GM21529 (cell line): ENCODE results near the gene ZNHIT6.

Experiments
- ATAC-seq: cut with Tn5 transposase; IDR thresholded peaks from one replicate; pipeline ENCODE4 v1.9.1; 2021; ENCODE audit not compliant: unreplicated experiment

The ZNHIT6 gene

DNA sequence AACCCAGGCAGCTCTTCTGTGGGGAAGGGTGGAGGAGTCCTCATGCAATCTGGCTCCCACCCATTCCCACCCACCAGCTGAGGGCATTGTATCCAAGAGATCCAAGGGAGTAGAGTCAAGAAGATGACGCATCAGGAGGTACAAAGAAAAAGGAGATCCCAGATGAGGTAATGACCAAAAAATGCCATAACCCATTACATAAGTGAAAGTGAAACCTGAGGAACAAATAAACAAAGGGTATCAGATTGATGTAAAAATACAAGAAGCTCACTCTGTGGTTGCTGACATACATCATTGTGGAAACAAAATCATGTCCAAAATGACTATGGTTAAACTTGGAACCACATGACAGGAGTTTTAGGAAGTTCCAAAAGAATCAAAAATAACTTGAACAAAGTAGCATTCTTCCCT is 85.2 kb downstream of the ZNHIT6 start:
- ATAC-seq: no peak

DNA sequence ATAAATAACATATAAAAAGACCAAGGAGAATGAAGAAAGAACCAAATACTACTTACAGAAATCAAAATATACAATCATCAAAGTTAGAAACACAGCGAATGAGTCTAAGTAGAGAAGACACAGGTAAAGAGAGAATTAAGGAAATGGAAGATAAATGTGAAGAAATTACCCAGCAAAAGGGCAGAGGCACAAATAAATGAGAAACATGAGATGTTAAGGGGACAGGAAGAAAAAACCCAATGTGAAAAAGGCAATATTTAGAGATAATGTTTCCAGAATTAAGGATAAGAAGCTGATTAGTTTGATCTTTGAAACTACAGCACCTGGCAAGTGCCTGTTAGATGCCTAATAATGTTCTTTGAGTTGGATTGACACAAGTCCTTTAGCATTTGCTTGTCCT is 86.8 kb downstream of the ZNHIT6 start:
- no peak for ATAC-seq

DNA sequence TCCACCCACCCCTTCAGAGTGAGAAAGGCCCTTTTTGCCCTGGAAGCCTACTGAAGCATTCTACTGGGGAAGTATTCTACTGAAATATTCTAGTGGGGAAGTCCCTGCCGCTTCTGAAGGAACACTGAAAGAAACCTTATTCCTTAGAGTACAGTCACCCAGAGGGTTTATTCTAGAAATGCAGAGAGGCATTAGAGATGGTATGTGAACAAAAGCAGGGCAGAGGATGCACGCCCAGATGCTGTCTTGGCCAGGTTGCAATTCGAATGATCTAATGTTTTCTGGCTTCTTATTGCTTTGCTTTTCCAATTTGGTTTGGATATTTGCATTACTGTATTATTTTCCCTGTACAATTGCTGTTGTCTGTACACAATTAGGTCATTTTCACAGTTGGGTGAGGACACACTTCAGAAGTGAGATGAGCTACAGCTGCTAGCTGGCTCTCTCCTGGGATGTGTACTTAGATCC is 90.6 kb downstream of the ZNHIT6 start:
- ATAC-seq: no peak

DNA sequence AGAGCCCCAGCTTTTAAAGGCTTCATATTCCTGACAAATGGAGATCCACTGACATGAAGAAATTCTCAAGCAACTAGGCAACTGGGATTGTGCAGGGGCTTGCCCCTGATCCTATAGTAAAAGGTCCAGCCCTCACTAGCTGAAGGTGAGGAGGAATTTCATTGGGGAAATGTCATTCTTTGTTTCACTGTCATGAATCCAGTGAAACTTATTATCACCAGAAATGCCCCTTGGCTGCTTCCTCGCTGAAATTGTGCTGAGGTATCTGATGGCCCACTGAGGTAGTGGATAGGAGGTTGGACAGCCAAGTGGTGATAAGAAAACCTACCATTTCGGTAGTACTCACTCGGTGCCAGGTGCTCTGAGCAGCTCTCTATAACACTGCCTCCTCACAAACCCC is 91.5 kb downstream of the ZNHIT6 start:
- ATAC-seq: no peak

DNA sequence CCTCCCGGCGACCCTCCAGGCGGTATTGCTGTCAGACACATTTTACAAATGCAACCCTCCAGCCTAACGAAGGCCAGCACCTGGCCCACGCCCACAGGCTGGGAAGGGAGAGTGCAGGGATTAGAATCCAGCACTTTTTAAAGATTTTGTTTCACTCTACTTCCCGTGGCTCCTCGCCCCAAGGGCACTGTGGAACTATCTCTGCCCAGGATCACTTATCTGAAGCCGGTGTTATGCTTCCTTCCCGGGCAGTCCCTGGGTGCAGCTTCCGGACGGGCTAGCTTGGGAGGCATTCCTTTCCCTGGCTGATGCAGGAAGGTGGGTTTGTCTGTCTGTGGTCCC is 91.9 kb downstream of the ZNHIT6 start:
- ATAC-seq: no peak

DNA sequence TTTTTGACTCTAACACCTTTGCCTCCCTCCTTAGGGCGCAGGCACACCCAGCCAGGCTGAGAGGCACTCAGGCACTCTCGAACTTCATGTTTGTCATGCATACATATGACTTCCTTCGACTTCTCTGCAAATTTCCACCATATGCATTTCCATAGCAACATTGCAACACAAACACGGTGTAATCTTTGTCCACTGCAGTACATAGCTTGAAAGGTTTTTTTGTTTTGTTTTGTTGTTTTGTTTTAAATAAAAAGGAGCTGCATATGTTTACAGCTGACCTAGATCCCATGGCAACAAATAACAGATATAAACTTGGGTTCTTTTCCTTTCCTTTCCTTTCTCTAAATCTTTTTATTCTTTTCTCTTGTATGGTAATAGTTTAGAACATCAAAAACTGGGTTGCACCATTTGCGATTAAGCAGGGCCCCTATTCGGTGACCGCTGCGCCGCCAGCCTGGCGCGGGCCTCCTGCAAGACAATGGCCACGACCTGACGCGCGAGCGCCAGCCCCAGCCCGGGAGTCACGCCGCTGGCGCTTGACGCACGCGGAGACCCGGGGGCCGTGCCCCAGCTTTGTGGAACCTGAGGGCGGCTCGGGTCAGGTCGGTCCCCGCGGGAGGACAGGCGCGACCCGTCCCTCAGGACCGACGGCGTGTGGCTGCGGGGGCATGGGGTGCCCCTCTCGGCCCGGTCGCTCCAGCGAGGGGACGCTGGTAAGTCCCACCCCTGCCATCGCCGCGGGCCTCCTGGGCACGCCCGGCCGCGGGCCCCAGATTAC is 92.5 kb downstream of the ZNHIT6 start:
- no peak for ATAC-seq

DNA sequence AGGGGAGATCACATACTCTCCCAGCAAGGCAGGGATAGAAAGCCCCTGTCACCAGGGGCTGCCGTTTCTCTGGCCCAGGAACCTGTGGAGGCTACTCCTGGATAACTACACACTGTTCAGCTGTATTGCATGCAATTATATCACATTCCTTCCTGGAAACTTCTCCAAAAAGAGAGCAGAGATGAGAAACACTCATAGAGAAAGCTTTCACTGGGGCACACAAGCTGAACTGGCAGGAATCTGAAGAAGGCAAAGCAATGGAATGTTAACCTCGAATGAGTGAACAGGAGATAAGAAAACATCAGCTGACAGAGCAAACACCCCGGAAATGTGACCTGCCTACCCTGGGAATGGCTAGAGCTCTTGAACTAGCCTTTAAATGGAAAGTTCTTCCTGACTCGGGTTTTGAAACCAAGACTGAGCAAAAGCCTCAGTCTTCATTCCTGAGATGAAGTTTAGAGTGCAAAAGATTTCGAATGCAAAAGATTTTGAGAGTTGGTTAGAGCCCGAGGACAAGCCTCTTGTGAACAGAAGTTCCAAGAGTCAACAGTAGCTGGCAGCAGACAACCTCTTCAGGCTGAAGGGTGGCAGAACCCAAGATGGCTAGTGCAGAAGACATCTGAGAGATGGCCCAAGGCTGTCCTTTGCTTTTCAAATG is 95.4 kb downstream of the ZNHIT6 start:
- ATAC-seq: peak; percentile 53

DNA sequence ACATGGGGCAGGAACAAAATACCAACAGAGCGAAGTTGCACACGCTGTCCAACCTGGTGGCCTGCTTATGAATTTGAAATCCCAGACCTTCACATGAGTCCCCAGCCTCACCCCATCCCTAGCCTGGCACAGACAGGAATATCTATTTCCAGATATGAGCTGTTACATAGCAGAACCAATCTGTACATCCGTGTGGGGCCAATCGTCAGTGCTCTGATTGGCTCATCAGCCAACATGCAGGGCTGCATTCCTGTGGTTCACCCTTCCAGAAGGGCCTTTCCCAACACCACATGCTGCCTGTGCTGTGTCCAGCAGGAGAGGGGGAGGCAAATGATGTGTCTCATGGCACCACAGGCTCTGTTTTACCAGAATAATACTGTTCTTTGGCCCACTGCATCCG is 96.4 kb downstream of the ZNHIT6 start:
- ATAC-seq: no peak

DNA sequence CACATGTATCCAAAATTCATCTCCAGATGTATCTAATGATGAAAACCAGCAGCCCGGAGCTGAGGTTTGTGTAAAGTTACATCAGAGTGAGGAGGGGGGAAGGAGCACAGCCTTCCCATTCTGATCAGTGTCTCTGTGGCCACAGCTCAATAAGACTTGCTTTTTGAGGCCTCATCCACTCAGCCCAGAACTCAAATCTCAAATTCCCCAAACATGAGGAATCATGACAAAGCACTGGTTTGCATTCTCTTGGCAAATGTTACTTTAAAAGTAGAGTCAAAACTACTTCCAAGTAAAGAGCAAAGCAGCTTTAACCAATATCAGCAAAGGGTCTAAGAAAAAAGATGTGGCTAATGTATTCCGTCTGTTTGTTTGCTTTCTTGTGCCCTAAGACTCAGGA is 96.8 kb downstream of the ZNHIT6 start:
- no peak for ATAC-seq

DNA sequence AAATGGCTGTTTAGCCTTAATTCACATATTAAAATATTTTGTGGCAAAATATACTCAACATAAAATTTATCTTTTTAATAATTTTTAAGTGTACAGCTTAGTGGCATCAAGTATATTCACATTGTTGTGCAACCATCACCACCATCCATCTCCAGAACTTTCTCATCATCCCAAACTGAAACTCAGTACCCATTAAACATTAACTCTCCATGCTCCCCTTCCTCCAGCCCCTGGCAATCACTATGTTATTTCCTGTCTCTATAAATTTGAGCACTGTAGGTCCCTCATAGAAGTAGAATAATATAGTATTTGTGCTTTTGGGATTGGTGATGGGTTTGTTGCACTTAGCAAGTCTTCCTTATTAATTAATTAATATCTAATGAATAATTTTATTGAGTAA is 98.3 kb downstream of the ZNHIT6 start:
- no peak for ATAC-seq

DNA sequence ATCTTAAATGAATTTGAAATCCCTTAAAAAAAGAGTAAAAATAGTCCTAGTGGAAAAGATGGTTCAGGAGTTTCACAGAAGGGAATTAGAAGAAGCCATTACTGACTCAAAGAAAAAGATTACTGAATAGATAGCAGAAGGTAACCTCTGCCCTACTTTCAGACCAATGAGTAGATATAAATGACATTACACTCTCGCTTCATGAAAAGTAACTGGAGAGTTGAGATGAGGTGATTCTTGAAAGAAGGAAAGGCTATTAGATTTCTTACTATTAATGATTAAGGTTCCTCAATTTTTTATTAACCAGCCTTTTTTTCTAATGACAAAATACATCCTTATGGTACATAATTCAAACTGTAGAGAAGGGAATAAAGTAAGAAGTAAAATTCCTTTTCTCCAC is 99.4 kb downstream of the ZNHIT6 start:
- ATAC-seq: no peak

DNA sequence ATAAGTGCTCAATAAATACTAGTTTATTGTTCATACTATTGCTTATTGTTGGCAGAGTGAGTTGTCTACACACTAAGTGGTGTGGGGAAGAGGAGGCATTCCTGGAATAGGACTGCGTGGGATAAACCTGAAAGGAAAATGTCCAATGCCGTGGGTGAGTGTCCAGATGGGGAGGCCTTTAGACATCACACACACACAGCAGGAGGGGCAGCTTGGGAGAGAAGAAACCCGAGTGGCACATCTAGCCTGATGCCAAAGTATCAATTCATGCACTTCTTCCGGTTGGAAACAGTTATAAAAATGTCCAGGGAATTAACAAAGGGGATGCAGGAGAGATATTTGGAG is 100.3 kb downstream of the ZNHIT6 start:
- no peak for ATAC-seq

DNA sequence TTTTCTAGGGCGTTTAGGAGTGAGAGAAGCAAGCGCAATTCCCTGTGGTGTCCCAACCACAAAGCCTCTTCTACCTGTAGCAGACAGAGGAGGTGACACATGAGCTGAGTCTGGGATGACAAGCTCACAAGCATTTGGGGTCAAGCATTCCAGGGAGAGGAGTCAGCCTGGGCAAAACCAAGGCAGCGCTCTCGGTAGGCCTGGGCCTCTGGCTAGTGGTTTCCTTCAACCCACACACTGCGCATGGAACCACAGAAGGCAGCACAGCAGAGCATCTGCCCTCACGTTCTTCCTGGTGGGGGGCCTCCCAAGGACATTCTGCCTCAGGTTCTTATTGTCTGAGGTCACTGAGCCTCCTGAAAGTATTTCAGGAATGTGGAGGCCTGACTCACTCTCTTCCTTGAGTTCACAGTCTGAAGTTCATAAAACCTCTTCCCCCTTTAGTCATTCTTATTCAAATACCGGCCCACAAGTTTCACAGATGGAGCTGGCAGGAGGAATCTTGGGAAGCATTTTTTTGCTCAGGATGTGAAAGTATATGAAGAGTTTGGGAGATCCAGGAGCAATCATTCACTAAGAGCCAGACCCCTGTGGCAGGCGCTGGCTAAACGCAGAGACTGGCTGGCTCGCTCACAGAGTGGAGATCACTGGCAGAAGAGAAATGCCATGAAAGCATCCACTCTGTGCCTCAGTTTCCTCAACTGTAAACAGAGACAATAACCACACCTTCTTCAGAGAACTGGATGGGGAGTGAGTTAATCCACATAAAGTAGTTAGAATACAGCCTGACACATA is 100.9 kb downstream of the ZNHIT6 start:
- no peak for ATAC-seq

DNA sequence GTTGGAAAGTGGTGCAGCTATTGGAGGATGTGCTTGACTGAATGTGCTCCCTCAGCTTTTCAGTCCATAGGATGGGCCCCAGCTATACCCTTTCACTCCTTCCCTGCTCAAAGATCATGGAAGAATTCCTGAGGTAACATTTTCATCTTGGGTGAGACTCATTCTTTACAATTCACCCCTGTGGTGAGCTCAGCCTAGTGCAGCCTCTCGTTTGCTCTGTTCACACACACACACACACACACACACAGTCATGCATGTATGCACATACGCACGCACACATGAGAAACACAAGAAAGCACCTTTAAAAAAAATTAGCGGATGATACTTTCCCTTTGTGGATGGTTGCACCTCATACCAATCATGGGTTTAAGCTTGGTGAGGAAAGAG is 101.8 kb downstream of the ZNHIT6 start:
- no peak for ATAC-seq

DNA sequence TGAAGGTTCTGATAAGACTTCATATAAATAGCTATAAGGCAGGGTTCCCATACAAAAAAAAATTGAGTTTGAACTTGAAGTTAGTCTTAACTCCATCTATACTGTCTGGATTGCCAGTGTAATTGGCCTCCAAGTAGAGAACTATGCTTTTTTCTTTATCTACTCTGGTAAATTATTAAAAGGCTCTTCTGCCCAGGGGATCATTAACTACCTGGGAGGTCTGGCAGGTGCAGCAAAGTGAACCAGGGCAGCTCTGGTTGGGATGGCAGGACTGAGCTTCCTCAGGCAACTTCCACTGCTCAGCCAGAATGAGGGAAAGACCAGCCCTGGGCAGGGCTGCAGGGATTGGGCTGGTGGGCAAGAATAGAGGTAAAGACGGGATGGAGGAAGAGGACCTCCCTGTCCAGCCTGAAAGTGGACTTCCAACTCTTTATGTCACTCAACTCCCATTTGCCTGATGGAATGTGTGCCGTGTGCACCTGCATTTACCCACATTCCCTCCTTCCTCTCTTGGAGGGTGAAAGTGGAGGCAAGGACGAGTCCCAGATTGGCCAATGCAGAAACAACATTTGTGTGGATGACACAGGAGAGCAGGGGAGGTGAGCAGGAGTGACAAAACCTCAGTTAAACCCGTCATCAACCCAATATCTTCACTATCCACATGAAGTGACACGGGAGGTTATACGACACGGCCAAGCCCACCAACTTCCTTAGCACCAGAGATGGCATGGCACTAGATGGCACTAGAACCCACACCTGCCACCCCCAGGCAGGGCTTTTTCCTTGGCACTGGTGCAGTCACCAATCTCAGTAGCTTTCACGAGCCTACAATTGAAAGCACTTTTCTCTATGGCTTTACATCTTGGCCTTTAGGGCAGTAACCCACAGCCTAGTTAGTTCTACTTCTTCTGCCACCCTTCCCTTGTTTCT is 102.5 kb downstream of the ZNHIT6 start:
- no peak for ATAC-seq

DNA sequence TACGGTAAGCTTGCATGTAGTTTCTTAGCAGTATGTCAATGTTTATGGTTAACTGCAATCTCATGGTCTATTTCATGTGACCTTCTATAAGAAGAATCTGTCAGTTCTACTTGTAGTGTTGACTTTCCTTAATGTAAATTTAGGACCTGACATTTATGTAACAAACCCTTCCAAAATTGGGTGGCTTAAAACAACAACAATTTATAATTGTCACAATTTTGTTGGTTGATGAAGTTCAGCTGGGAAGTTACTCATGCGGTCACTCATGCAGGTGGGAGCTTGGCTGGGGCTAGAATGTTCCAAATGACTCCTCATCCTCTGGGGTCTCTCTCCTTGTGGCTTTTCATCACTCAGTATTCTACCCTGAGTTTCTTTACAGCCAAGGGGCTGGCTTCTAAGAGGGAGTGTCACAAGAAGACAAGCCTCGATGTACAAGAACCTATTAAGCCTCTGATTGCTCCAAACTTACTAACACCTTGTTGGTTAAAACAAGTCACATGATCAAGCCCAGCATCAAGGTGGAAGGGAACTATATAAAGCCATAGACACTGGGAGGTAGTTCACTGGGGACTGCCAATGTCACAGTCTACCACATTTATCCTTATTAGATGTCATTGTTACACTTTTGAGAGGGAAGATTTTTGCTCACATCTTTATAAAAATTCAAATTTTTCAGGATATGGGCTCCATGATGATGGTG is 103.8 kb downstream of the ZNHIT6 start:
- ATAC-seq: no peak

DNA sequence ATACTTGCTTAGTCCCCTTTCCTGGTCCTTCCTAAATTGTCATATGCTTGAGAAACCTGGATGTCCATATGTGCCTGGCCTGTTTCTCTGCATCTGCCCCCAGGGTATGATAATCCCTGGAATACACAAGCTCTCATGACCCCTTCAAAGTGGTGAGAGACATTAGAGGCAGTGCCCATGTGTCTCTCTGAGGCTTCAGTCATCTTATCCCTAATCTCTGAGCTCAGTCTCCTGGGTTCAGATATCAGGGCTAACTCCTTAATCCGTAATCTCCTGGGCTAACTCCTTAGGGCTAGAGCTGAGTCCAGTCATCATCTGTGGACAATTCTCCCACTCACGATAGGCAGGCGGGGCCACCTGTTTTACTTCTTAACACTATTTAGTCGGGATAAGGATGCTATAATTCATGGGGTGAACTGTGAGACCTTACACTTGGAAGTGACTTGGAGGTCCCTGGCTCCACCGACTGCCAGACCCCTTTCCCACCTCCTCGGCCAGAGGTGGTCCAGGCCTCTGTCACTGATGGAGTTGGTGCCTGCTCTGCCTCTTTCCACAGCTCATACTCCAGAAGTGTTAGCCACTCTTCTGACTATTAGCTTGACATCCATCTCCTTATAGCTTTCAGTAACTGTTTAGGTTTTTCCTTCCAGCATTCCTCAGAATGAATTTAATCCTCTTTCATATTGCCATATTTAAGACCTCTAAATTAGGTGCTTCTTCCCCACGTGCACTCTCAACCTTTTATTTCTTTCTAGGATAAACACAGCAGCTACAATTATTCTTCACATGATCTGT is 105.0 kb downstream of the ZNHIT6 start:
- ATAC-seq: no peak

DNA sequence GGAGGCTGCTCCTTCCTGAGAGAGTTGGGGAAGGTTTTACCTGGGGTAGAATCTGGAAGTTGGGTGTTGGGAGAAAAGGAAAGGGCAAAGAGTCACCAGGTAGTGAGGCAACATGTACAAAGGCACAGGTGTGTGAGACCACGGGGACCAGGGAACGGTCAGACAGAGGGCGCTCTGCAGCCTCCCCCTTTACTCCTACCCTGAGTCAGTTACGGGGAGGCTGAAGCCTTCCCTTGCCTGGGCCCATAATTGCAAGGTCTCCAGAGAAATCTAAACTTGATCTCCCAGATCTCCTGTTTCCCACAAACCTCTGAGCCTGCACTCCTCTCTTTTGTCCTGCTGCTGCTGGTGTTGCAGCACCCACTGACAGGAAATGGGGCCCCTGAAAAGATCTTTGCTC is 105.7 kb downstream of the ZNHIT6 start:
- no peak for ATAC-seq

DNA sequence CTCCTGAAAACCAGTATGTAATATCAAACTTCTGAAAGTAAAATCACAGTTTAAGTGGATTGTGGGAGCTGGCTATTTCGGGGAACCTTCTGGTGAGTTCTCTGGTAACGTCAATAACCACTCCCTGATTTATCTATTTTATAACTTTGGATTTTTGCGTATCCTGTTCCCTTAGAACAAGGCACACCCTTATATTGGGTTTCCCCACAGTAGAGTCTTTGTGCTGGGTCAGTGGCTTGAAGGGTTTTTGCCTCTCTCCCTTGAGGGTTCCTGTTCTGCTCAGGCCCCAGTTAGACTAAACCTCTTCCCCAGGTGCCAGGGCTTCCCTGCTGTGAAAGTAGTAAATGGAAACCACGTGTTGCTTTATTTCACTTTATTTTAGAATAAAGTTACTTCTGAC is 106.3 kb downstream of the ZNHIT6 start:
- no peak for ATAC-seq

DNA sequence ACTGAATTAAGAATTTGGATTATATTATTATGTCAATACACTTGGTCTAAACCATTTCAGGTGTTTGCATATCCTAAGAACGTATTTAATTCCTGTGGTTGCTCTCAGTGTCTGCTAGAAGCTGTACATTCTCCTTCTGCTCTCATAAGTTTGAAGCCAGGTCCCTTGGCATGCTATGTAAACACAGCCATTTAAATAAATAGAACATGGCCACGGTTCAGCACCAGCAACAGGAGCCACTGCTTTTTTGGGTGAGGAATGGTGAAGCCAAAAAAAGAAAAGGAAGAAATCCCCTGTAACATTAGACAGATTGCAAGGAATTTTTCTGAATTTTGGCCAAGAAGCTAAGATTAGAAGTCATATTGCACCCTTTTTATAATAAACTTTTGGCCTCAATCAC is 108.6 kb downstream of the ZNHIT6 start:
- ATAC-seq: no peak
